WTC11 (cell line): ENCODE data around the gene EIF2AK2. TPM values are rescaled to one million over a fixed set of nuclear protein-coding genes. Genes with fewer than 3 reads are reported as not detected.
A peak's percentile ranks its signal among the peaks of the same experiment; 100 is the strongest.

Source experiments
- ATAC-seq: fragments of 200-7000 bp; cut with Tn5 transposase; 2 replicates; pipeline ENCODE4 v1.10.0; 2021; ENCODE audit warnings: mild to moderate bottlenecking, moderate library complexity
- CTCF ChIA-PET: fragments of 300-600 bp; sonication (Branson Sonifier 250); formaldehyde crosslinking; loops from one replicate; lab custom pipeline; 2021; ENCODE audit warnings: antibody characterized with exemption; lab: Charles Lee
- POLR2A ChIA-PET: fragments of 350-600 bp; sonication (Branson Sonifier 250); formaldehyde crosslinking; loops from one replicate; lab custom pipeline; 2021; ENCODE audit warnings: antibody characterized with exemption; lab: Charles Lee
- DNase-seq: peaks from one replicate; pipeline ENCODE4 v3.0.0; 2021; ENCODE audit warnings: low spot score
- H3K27ac Mint-ChIP-seq: 2 replicates; pipeline ENCODE4 v1.8.0; 2021; ENCODE audit warnings: mixed read lengths
- H3K27me3 Mint-ChIP-seq: 2 replicates; pipeline ENCODE4 v1.8.0; 2021; ENCODE audit warnings: low read depth, mild to moderate bottlenecking, moderate library complexity, mixed read lengths
- H3K36me3 Mint-ChIP-seq: 2 replicates; pipeline ENCODE4 v1.8.0; 2021; ENCODE audit warnings: mixed read lengths
- H3K4me1 Mint-ChIP-seq: 2 replicates; pipeline ENCODE4 v1.8.0; 2022; ENCODE audit warnings: mixed read lengths
- H3K4me3 Mint-ChIP-seq: 2 replicates; pipeline ENCODE4 v1.8.0; 2021; ENCODE audit warnings: mild to moderate bottlenecking, moderate library complexity, mixed read lengths
- H3K9me3 Mint-ChIP-seq: 2 replicates; pipeline ENCODE4 v1.8.0; 2021; ENCODE audit warnings: mixed read lengths
- CBFB ChIP-seq: sonication (generic); formaldehyde crosslinking; IDR thresholded peaks from 2 replicates; pipeline ENCODE4 v1.8.1; 2022; ENCODE audit warnings: mild to moderate bottlenecking, low read depth, missing genetic modification reagents
- CREM ChIP-seq: sonication (generic); formaldehyde crosslinking; IDR thresholded peaks from 2 replicates; pipeline ENCODE4 v1.8.1; 2022; ENCODE audit warnings: mild to moderate bottlenecking, missing genetic modification reagents, moderate library complexity
- FOXP1 ChIP-seq: sonication (generic); formaldehyde crosslinking; IDR thresholded peaks from 2 replicates; pipeline ENCODE4 v1.8.0; 2022; ENCODE audit warnings: missing genetic modification reagents, mild to moderate bottlenecking, moderate library complexity, borderline replicate concordance
- GTF2I ChIP-seq: fragments of 250-450 bp; sonication (Bioruptor Pico); conservative IDR thresholded peaks from 2 replicates; pipeline ENCODE4 v1.4.0; 2021; ENCODE audit warnings: mild to moderate bottlenecking
- NFATC4 ChIP-seq: fragments of 250-450 bp; sonication (Bioruptor Pico); IDR thresholded peaks from 2 replicates; pipeline ENCODE4 v1.9.0; 2021; ENCODE audit warnings: mild to moderate bottlenecking
- NR3C1 ChIP-seq: sonication (generic); formaldehyde crosslinking; conservative IDR thresholded peaks from 2 replicates; pipeline ENCODE4 v1.8.1; 2023; ENCODE audit warnings: low read depth, mild to moderate bottlenecking, missing genetic modification reagents
- OVOL2 ChIP-seq: fragments of 250-450 bp; sonication (Bioruptor Pico); IDR thresholded peaks from 2 replicates; pipeline ENCODE4 v1.9.0; 2021; ENCODE audit warnings: mild to moderate bottlenecking, borderline replicate concordance
- PRRX2 ChIP-seq: fragments of 250-450 bp; sonication (Bioruptor Pico); IDR thresholded peaks from 2 replicates; pipeline ENCODE4 v1.8.0; 2021; ENCODE audit warnings: mild to moderate bottlenecking
- RELA ChIP-seq: sonication (generic); formaldehyde crosslinking; IDR thresholded peaks from 2 replicates; pipeline ENCODE4 v1.8.1; 2022; ENCODE audit warnings: missing genetic modification reagents, mild to moderate bottlenecking, borderline replicate concordance
- TEAD1 ChIP-seq: sonication (generic); formaldehyde crosslinking; IDR thresholded peaks from 2 replicates; pipeline ENCODE4 v1.8.0; 2022; ENCODE audit warnings: mild to moderate bottlenecking, missing genetic modification reagents
- TP53 ChIP-seq: sonication (generic); formaldehyde crosslinking; IDR thresholded peaks from 2 replicates; pipeline ENCODE4 v1.8.1; 2023; ENCODE audit warnings: mild to moderate bottlenecking, missing genetic modification reagents
- ZBTB21 ChIP-seq: sonication (generic); formaldehyde crosslinking; IDR thresholded peaks from 2 replicates; pipeline ENCODE4 v1.8.1; 2023; ENCODE audit warnings: mild to moderate bottlenecking, missing genetic modification reagents, borderline replicate concordance
- ZNF219 ChIP-seq: sonication (generic); formaldehyde crosslinking; IDR thresholded peaks from 2 replicates; pipeline ENCODE4 v1.8.0; 2023; ENCODE audit warnings: missing genetic modification reagents, mild to moderate bottlenecking, borderline replicate concordance
- ZNF232 ChIP-seq: sonication (generic); formaldehyde crosslinking; IDR thresholded peaks from 2 replicates; pipeline ENCODE4 v1.8.0; 2022; ENCODE audit warnings: mild to moderate bottlenecking, missing genetic modification reagents
- ZNF416 ChIP-seq: fragments of 250-450 bp; sonication (Bioruptor Pico); IDR thresholded peaks from 2 replicates; pipeline ENCODE4 v1.9.0; 2021; ENCODE audit warnings: mild to moderate bottlenecking, inconsistent platforms
- total RNA-seq: library from RNA; stranded (reverse); gene quantifications from 3 replicates; pipeline ENCODE4 v1.2.3, GENCODE V29; 2021
- TF ChIP-seq, protein P1 (sequence below): sonication (generic); formaldehyde crosslinking; IDR thresholded peaks from 2 replicates; pipeline ENCODE4 v1.8.1; 2022; ENCODE audit warnings: mild to moderate bottlenecking, moderate library complexity, missing genetic modification reagents
- TF ChIP-seq, protein P2 (sequence below): sonication (generic); formaldehyde crosslinking; IDR thresholded peaks from 2 replicates; pipeline ENCODE4 v1.8.0; 2023; ENCODE audit warnings: missing genetic modification reagents
- TF ChIP-seq, protein P3 (sequence below): fragments of 250-450 bp; sonication (Bioruptor Pico); IDR thresholded peaks from 2 replicates; pipeline ENCODE4 v2.1.2; 2022; ENCODE audit warnings: mild to moderate bottlenecking, moderate library complexity
- TF ChIP-seq, protein P4 (sequence below): sonication (generic); formaldehyde crosslinking; IDR thresholded peaks from 2 replicates; pipeline ENCODE4 v1.8.1; 2023; ENCODE audit warnings: mild to moderate bottlenecking, missing genetic modification reagents, moderate library complexity
- TF ChIP-seq, protein P5 (sequence below): sonication (generic); formaldehyde crosslinking; IDR thresholded peaks from 2 replicates; pipeline ENCODE4 v1.8.1; 2023; ENCODE audit warnings: mild to moderate bottlenecking, missing genetic modification reagents
- TF ChIP-seq, protein P6 (sequence below): sonication (generic); formaldehyde crosslinking; IDR thresholded peaks from 2 replicates; pipeline ENCODE4 v1.8.1; 2023; ENCODE audit warnings: mild to moderate bottlenecking, missing genetic modification reagents
- TF ChIP-seq, protein P7 (sequence below): sonication (generic); formaldehyde crosslinking; IDR thresholded peaks from 2 replicates; pipeline ENCODE4 v1.8.1; 2022; ENCODE audit warnings: missing genetic modification reagents, borderline replicate concordance

The EIF2AK2 gene
- total RNA-seq, 1 experiment from 2014 or later: 34.2 TPM

DNA sequence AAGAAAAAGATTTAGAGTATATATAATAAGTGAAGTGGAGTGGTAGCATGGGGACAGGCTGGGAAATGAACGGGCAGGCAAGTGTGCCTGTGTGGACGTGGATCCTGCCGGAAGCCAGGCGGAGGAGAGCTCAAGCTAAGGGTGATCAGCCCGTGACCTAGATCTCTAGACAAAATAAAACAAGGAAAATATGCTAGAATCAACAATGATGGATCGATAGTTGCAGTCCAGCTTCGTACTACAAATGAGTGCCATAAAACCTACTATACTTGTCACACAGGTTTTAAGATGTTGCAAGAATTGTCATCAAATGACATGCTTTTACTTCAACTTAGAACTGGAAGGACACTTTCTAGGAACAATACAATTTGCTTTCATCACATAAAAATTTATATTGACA lies 8.5 kb downstream of the EIF2AK2 start:
- H3K4me1 Mint-ChIP-seq: peaks cover 20% of the 10 kb centered on the region
- CTCF ChIA-PET: no interaction called here
- ATAC-seq (no peak), DNase-seq (no peak)
- TF ChIP-seq OVOL2 (CRISPR knock-in tag) (no peak), ZBTB21 (CRISPR knock-in tag) (no peak), ZNF219 (CRISPR knock-in tag) (no peak), PRRX2 (CRISPR knock-in tag) (no peak), TP53 (CRISPR knock-in tag) (no peak), ZNF416 (CRISPR knock-in tag) (no peak), CREM (CRISPR knock-in tag) (no peak), TEAD1 (CRISPR knock-in tag) (no peak), NFATC4 (no peak), CBFB (CRISPR knock-in tag) (no peak)
- TF ChIP-seq, protein P1, sequence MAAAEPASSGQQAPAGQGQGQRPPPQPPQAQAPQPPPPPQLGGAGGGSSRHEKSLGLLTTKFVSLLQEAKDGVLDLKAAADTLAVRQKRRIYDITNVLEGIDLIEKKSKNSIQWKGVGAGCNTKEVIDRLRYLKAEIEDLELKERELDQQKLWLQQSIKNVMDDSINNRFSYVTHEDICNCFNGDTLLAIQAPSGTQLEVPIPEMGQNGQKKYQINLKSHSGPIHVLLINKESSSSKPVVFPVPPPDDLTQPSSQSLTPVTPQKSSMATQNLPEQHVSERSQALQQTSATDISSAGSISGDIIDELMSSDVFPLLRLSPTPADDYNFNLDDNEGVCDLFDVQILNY (CRISPR knock-in tag): no peak
- TF ChIP-seq, protein P2, sequence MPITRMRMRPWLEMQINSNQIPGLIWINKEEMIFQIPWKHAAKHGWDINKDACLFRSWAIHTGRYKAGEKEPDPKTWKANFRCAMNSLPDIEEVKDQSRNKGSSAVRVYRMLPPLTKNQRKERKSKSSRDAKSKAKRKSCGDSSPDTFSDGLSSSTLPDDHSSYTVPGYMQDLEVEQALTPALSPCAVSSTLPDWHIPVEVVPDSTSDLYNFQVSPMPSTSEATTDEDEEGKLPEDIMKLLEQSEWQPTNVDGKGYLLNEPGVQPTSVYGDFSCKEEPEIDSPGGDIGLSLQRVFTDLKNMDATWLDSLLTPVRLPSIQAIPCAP: no peak
- TF ChIP-seq, protein P3, sequence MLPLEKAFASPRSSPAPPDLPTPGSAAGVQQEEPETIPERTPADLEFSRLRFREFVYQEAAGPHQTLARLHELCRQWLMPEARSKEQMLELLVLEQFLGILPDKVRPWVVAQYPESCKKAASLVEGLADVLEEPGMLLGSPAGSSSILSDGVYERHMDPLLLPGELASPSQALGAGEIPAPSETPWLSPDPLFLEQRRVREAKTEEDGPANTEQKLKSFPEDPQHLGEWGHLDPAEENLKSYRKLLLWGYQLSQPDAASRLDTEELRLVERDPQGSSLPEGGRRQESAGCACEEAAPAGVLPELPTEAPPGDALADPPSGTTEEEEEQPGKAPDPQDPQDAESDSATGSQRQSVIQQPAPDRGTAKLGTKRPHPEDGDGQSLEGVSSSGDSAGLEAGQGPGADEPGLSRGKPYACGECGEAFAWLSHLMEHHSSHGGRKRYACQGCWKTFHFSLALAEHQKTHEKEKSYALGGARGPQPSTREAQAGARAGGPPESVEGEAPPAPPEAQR: no peak
- TF ChIP-seq, protein P4, sequence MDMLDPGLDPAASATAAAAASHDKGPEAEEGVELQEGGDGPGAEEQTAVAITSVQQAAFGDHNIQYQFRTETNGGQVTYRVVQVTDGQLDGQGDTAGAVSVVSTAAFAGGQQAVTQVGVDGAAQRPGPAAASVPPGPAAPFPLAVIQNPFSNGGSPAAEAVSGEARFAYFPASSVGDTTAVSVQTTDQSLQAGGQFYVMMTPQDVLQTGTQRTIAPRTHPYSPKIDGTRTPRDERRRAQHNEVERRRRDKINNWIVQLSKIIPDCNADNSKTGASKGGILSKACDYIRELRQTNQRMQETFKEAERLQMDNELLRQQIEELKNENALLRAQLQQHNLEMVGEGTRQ (CRISPR knock-in tag): no peak
- H3K36me3 Mint-ChIP-seq: peaks cover 36% of the 10 kb centered on the region
- H3K4me3 Mint-ChIP-seq: no peak overlapping the region
- H3K27ac Mint-ChIP-seq: peak overlapping the region; percentile 67; the same call in 1 of the 2 replicates
- H3K27me3 Mint-ChIP-seq: no peaks in the 10 kb centered on the region
- no peaks in the 10 kb centered on the region for H3K9me3 Mint-ChIP-seq
- POLR2A ChIA-PET: interaction anchor here (0.6 kb wide), 1 partner anchor 116 kb away, joined by 4 read pairs; no protein-coding TSS in a partner anchor

DNA sequence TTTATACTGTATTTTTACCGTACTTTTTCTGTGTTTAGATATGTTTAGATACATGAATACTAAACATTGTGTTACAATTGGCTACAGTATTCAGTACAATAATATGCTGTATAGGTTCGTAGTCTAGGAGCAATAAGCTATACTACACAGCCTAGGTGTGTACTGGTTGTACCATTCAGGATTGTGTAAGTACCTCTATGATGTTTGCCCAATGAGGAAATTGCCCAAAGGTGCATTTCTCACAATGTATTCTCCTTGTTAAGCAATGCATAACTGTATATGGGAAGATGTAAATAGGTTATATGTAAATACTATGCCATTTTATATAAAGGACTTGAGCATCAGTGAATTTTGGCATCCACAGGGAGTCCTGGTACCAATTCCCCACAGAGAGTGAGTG lies 10.7 kb downstream of the EIF2AK2 start:
- ChIA-PET CTCF (no interaction called here), POLR2A (no interaction called here)
- Mint-ChIP-seq H3K4me3 (no peak overlapping the region), H3K27ac (no peak overlapping the region), H3K27me3 (no peaks in the 10 kb centered on the region), H3K36me3 (peaks cover 39% of the 10 kb centered on the region), H3K4me1 (peaks cover 10% of the 10 kb centered on the region), H3K9me3 (no peaks in the 10 kb centered on the region)
- ATAC-seq (no peak), DNase-seq (no peak)
- TF ChIP-seq GTF2I: no peak
- TF ChIP-seq NR3C1 (CRISPR knock-in tag): no peak
- no peak for TF ChIP-seq PRRX2 (CRISPR knock-in tag)
- TF ChIP-seq, protein P5, sequence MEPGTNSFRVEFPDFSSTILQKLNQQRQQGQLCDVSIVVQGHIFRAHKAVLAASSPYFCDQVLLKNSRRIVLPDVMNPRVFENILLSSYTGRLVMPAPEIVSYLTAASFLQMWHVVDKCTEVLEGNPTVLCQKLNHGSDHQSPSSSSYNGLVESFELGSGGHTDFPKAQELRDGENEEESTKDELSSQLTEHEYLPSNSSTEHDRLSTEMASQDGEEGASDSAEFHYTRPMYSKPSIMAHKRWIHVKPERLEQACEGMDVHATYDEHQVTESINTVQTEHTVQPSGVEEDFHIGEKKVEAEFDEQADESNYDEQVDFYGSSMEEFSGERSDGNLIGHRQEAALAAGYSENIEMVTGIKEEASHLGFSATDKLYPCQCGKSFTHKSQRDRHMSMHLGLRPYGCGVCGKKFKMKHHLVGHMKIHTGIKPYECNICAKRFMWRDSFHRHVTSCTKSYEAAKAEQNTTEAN: no peak
- TF ChIP-seq, protein P2: no peak
- TF ChIP-seq TP53 (CRISPR knock-in tag): no peak
- TF ChIP-seq FOXP1 (CRISPR knock-in tag): no peak
- no peak for TF ChIP-seq RELA (CRISPR knock-in tag)
- TF ChIP-seq ZNF232: no peak
- TF ChIP-seq, protein P6, sequence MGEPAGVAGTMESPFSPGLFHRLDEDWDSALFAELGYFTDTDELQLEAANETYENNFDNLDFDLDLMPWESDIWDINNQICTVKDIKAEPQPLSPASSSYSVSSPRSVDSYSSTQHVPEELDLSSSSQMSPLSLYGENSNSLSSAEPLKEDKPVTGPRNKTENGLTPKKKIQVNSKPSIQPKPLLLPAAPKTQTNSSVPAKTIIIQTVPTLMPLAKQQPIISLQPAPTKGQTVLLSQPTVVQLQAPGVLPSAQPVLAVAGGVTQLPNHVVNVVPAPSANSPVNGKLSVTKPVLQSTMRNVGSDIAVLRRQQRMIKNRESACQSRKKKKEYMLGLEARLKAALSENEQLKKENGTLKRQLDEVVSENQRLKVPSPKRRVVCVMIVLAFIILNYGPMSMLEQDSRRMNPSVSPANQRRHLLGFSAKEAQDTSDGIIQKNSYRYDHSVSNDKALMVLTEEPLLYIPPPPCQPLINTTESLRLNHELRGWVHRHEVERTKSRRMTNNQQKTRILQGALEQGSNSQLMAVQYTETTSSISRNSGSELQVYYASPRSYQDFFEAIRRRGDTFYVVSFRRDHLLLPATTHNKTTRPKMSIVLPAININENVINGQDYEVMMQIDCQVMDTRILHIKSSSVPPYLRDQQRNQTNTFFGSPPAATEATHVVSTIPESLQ (CRISPR knock-in tag): no peak
- TF ChIP-seq, protein P7, sequence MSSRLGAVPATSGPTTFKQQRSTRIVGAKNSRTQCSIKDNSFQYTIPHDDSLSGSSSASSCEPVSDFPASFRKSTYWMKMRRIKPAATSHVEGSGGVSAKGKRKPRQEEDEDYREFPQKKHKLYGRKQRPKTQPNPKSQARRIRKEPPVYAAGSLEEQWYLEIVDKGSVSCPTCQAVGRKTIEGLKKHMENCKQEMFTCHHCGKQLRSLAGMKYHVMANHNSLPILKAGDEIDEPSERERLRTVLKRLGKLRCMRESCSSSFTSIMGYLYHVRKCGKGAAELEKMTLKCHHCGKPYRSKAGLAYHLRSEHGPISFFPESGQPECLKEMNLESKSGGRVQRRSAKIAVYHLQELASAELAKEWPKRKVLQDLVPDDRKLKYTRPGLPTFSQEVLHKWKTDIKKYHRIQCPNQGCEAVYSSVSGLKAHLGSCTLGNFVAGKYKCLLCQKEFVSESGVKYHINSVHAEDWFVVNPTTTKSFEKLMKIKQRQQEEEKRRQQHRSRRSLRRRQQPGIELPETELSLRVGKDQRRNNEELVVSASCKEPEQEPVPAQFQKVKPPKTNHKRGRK (CRISPR knock-in tag): no peak
